K562 (cell line): ENCODE data around the gene MVK. TPM values are rescaled to one million over a fixed set of nuclear protein-coding genes. Genes with fewer than 3 reads are reported as not detected.

ENCODE experiments used
- ATAC-seq: fragments of 200-7000 bp; cut with Tn5 transposase; 3 replicates; pipeline ENCODE4 v1.9.1; 2020; ENCODE audit warnings: moderate library complexity
- BruUV-seq: library from RNA; stranded (reverse); fragments of 400-500 nt; replicated peaks from 2 replicates; lab custom pipeline; 2021; lab: Mats Ljungman, UMichigan
- CTCF ChIA-PET: fragments of 300-600 bp; formaldehyde crosslinking; extraction: SDS; loops from one replicate; lab custom pipeline; 2021; ENCODE audit warnings: low intra/inter-chr PET ratio; lab: Yijun Ruan, JAX
- POLR2A ChIA-PET: fragments of 300-600, 350-650 bp; sonication (Branson Sonifier 250); formaldehyde crosslinking; extraction: SDS; loops from one replicate; lab custom pipeline; 2021; ENCODE audit warnings: antibody characterized with exemption, inconsistent platforms; lab: Yijun Ruan, JAX
- DNase-seq, 4 experiments: peaks; one replicate each; pipeline versions ENCODE4 v3.0.0 to v3.0.0-alpha.2; 2011 to 2018; ENCODE audit warnings: low spot score in 3 of 4, mixed read lengths in 3 of 4; ENCODE audit errors: extremely low read depth in 1 of 4
- FAIRE-seq: peaks from 2 replicates; lab custom pipeline; 2011; peaks lifted over from hg19 to GRCh38; lab: Jason Lieb, UNC
- H2AFZ ChIP-seq: 2 replicates; pipeline ENCODE4 v1.6.0; 2011; ENCODE audit warnings: low read depth, low read length, control low read depth, inconsistent platforms
- H3K27ac ChIP-seq: fragments of 200-600 bp; 3 replicates; pipeline ENCODE4 v1.8.0; 2011; ENCODE audit warnings: low read depth, mild to moderate bottlenecking, control low read depth, inconsistent platforms, low read length, moderate library complexity, mixed read lengths; ENCODE audit errors: extremely low read depth
- H3K27me3 ChIP-seq, 2 experiments: fragments of 300-600 bp in 1 of 2; 2 replicates in 1 of 2; 3 replicates in 1 of 2; pipeline versions ENCODE4 v1.6.0 to v1.8.0; 2011; ENCODE audit warnings: inconsistent platforms in 2 of 2, low read length in 2 of 2, mild to moderate bottlenecking in 1 of 2, mixed read lengths in 1 of 2, moderate library complexity in 1 of 2; ENCODE audit not compliant: control insufficient read depth in 2 of 2, insufficient read depth in 2 of 2
- H3K36me3 ChIP-seq: fragments of 300-600 bp; 3 replicates; pipeline ENCODE4 v1.8.0; 2011; ENCODE audit warnings: mild to moderate bottlenecking, low read length, inconsistent platforms; ENCODE audit not compliant: control insufficient read depth, insufficient read depth
- H3K4me1 ChIP-seq, 2 experiments: fragments of 200-600 bp in 1 of 2; replicated peaks in 1 of 2; 2 replicates in 1 of 2; 3 replicates in 1 of 2; pipeline versions ENCODE4 v1.5.1 to v1.8.0; 2011; ENCODE audit warnings: inconsistent platforms in 2 of 2, low read length in 2 of 2, mild to moderate bottlenecking in 1 of 2, mixed read lengths in 1 of 2, moderate library complexity in 1 of 2; ENCODE audit not compliant: control insufficient read depth in 2 of 2, insufficient read depth in 2 of 2
- H3K4me2 ChIP-seq: 2 replicates; pipeline ENCODE4 v1.6.1; 2011; ENCODE audit warnings: low read length, control low read depth, inconsistent platforms, mixed read lengths; ENCODE audit not compliant: insufficient read depth
- H3K4me3 ChIP-seq: fragments of 200-600 bp; sonication (generic), shearing (Covaris generic); 2 replicates; pipeline ENCODE4 v1.5.1; 2016; ENCODE audit warnings: control low read depth, inconsistent platforms
- H3K79me2 ChIP-seq: fragments of 200-600 bp; 3 replicates; pipeline ENCODE4 v1.8.0; 2011; ENCODE audit warnings: low read length, inconsistent platforms; ENCODE audit not compliant: control insufficient read depth, insufficient read depth
- H3K9ac ChIP-seq, 2 experiments: 2 replicates each; pipeline versions ENCODE4 v1.6.0 to v1.6.1; 2011; ENCODE audit warnings: low read depth in 2 of 2, low read length in 2 of 2, control low read depth in 1 of 2, inconsistent platforms in 1 of 2, mild to moderate bottlenecking in 1 of 2, mixed read lengths in 1 of 2; ENCODE audit not compliant: insufficient read depth in 1 of 2
- H3K9me1 ChIP-seq: one replicate; pipeline ENCODE4 v1.6.0; 2011; ENCODE audit warnings: inconsistent platforms, mild to moderate bottlenecking, low read length, moderate library complexity; ENCODE audit not compliant: control insufficient read depth, insufficient read depth
- H3K9me3 ChIP-seq: replicated peaks from 2 replicates; pipeline ENCODE4 v1.5.1; 2011; ENCODE audit warnings: low read depth, low read length, inconsistent platforms; ENCODE audit not compliant: control insufficient read depth, insufficient read depth
- H4K20me1 ChIP-seq: replicated peaks from 2 replicates; pipeline ENCODE4 v1.6.1; 2011; ENCODE audit warnings: low read length, inconsistent platforms, mixed read lengths; ENCODE audit not compliant: control insufficient read depth, insufficient read depth
- CEBPG ChIP-seq, 3 experiments: fragments of 200-800 bp in 1 of 3; sonication (Bioruptor generic) in 1 of 3; sonication (generic) in 1 of 3; formaldehyde crosslinking in 1 of 3; IDR thresholded peaks in 2 of 3; conservative IDR thresholded peaks in 1 of 3; 2 replicates each; pipeline versions ENCODE4 v1.6.1 to v1.8.0; 2016 to 2022; ENCODE audit warnings: missing compliant biosample characterization in 2 of 3, missing genetic modification characterization in 2 of 3, mild to moderate bottlenecking in 1 of 3, missing genetic modification reagents in 1 of 3
- CHD1 ChIP-seq: fragments of 200-600 bp; sonication (generic); IDR thresholded peaks from one replicate; pipeline ENCODE4 v1.6.1; 2012; ENCODE audit warnings: mild to moderate bottlenecking, moderate library complexity, low read length, inconsistent platforms
- FOXA1 ChIP-seq: fragments of 450-650 bp; IDR thresholded peaks from 2 replicates; pipeline ENCODE4 v1.6.1; 2016; ENCODE audit warnings: mild to moderate bottlenecking, borderline replicate concordance
- HDAC1 ChIP-seq, 2 experiments: fragments of 450-650 bp; IDR thresholded peaks; 2 replicates each; pipeline ENCODE4 v1.6.1; 2016 to 2017; ENCODE audit warnings: inconsistent platforms in 1 of 2, mild to moderate bottlenecking in 1 of 2, moderate library complexity in 1 of 2
- KLF6 ChIP-seq: fragments of 250-450 bp; sonication (Bioruptor Pico); IDR thresholded peaks from 2 replicates; pipeline ENCODE4 v1.4.0; 2020; ENCODE audit warnings: mild to moderate bottlenecking, moderate library complexity, borderline replicate concordance
- MEF2D ChIP-seq: conservative IDR thresholded peaks from 2 replicates; pipeline ENCODE4 v1.6.1; 2016; ENCODE audit warnings: low read depth, missing genetic modification characterization, missing compliant biosample characterization
- PHF8 ChIP-seq: fragments of 200-600 bp; sonication (generic); IDR thresholded peaks from 2 replicates; pipeline ENCODE4 v1.6.1; 2012; ENCODE audit warnings: mixed run types, mild to moderate bottlenecking, inconsistent platforms, low read length, moderate library complexity, borderline replicate concordance
- PURB ChIP-seq: sonication (generic); formaldehyde crosslinking; IDR thresholded peaks from 2 replicates; pipeline ENCODE4 v1.9.0; 2021; ENCODE audit warnings: low read depth, mild to moderate bottlenecking, missing genetic modification reagents
- SRSF7 ChIP-seq: fragments of 200-400 bp; formaldehyde crosslinking; optimal IDR thresholded peaks from 2 replicates; pipeline ENCODE3; 2017; ENCODE audit warnings: mild to moderate bottlenecking, low read depth, low read length
- TGIF2 ChIP-seq: sonication (generic); formaldehyde crosslinking; IDR thresholded peaks from 2 replicates; pipeline ENCODE4 v1.8.1; 2022; ENCODE audit warnings: mild to moderate bottlenecking, missing genetic modification reagents, moderate library complexity
- ZBTB40 ChIP-seq, 2 experiments: fragments of 450-650 bp in 1 of 2; sonication (generic) in 1 of 2; formaldehyde crosslinking in 1 of 2; IDR thresholded peaks; 2 replicates each; pipeline versions ENCODE4 v1.7.1 to v1.9.0; 2016 to 2022; ENCODE audit warnings: inconsistent platforms in 1 of 2, mild to moderate bottlenecking in 1 of 2, missing genetic modification reagents in 1 of 2
- ZNF239 ChIP-seq: fragments of 250-450 bp; sonication (Bioruptor Pico); IDR thresholded peaks from 2 replicates; pipeline ENCODE4 v1.4.0; 2020; ENCODE audit warnings: mild to moderate bottlenecking
- ZNF507 ChIP-seq: conservative IDR thresholded peaks from 2 replicates; pipeline ENCODE4 v1.6.1; 2017; ENCODE audit warnings: missing genetic modification characterization, missing compliant biosample characterization
- WGBS: fragments of 100-300 bp; shearing (Covaris generic); methylation state at CpG from one replicate; pipeline ENCODE4 v1.1.6; 2016; ENCODE audit warnings: low coverage, mixed read lengths; ENCODE audit not compliant: insufficient coverage; ENCODE audit errors: missing lambda C conversion rate; 5-methylcytosine and 5-hydroxymethylcytosine counted together
- in situ Hi-C: fragments of 300-500 bp; cut with MboI; formaldehyde crosslinking; loops from 4 replicates; pipeline ENCODE4 v1.15.0; 2018; ENCODE audit warnings: inconsistent platforms, mixed read lengths
- intact Hi-C: fragments of 100-400 bp; cut with micrococcal nuclease; formaldehyde crosslinking; loops from 2 replicates; pipeline ENCODE4 v1.14.2; 2022
- polyA plus RNA-seq, 8 experiments: library from polyadenylated mRNA; depleted of rRNA in 4 of 8; stranded (reverse) in 5 of 8; unstranded in 3 of 8; fragments of >200 nt; fragmentation: Nextera tagmentation in 2 of 8; fragmentation: Illumina TruSeq in 1 of 8; extraction: Ambion mirVana in 2 of 8; extraction: Trizol in 1 of 8; gene quantifications; 2 replicates each; pipeline versions ENCODE4 v1.2.1 to v1.2.3, GENCODE V29; 2011 to 2014; ENCODE audit warnings: inconsistent platforms in 1 of 8, missing spikeins in 1 of 8
- total RNA-seq, 7 experiments: library from RNA; depleted of rRNA in 6 of 7; stranded (reverse); fragments of >200 nt in 6 of 7; fragmentation: Illumina TruSeq in 2 of 7; extraction: Trizol in 2 of 7; gene quantifications; 2 replicates each; pipeline versions ENCODE4 v1.2.1 to v1.2.3, GENCODE V29; 2011 to 2021; ENCODE audit warnings: low replicate concordance in 1 of 7

The MVK gene
- total and polyA plus RNA-seq, 9 of the 15 experiments (the other 6 are each of a cell fraction or from before 2014, with no cell fraction given): 0.41 to 33.6 (median 18.8) TPM

DNA sequence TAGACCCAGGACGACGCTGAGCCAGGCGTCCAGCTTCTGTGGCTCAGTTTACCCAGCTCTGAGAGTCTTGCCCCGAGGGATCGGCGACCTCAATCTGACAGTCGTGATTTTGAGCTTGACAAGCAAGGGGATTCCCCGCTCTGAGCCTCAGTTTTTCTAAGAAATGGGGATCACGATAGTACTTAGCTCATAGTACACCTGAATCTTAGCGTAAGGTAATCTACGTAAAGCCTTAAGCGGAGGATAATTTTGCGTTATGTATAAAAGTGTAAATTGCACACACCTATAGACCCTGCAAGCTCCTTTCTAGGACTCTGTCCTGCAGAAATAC, 285 bp downstream of the MVK start:
- 0% methylated on average over 13 of the region's 13 CpGs for WGBS
- Histone ChIP-seq H3K4me1 (peaks cover 13 to 14% of the 10 kb centered on the region in 2 experiments; a peak in 4 of 5 replicates), H3K36me3 (peaks cover 70% of the 10 kb centered on the region; the same call in 2 of the 3 replicates), H2AFZ (peak overlapping the region; percentile 65), H3K9me1 (peaks cover 4% of the 10 kb centered on the region), H4K20me1 (no peaks in the 10 kb centered on the region), H3K27ac (peak overlapping the region; percentile 51; the same call in 2 of the 3 replicates), H3K9ac (peak overlapping the region; percentile 79 to 92), H3K79me2 (peaks cover 24% of the 10 kb centered on the region), H3K4me3 (peak overlapping the region; percentile 70), H3K9me3 (no peaks in the 10 kb centered on the region), H3K4me2 (peak overlapping the region; percentile 97), H3K27me3 (no peaks in the 10 kb centered on the region)
- FAIRE-seq: no peak
- ChIA-PET POLR2A (interaction anchor here (0.6 to 2.5 kb wide), 8 partner anchors 11 to 385 kb away, joined by 3 to 11 read pairs (median 4); no protein-coding TSS in a partner anchor), CTCF (no interaction called here)
- no peak for ATAC-seq
- intact Hi-C loops (no loop called here), in situ Hi-C loops (no loop called here)
- DNase-seq: no peak
- BruUV-seq: no TSS peak
- TF ChIP-seq SRSF7 (no peak), ZNF507 (tag) (no peak), ZNF239 (CRISPR knock-in tag) (no peak), CHD1 (peak; percentile 42), MEF2D (tag) (no peak), PHF8 (peak; percentile 58; the same call in 1 of the 2 replicates), PURB (CRISPR knock-in tag) (no peak), TGIF2 (CRISPR knock-in tag) (no peak), CEBPG (CRISPR knock-in tag; IDR thresholded peaks at IDR 0.05) (no peak), CEBPG (tag; conservative IDR thresholded peaks at IDR 0.05 in 1 of 2, IDR thresholded peaks at IDR 0.05 in 1 of 2) (no peak), HDAC1 (IDR thresholded peaks at IDR 0.05) (peak in 1 of 2 experiments; percentile 14; a peak in 1 of 4 replicates), ZBTB40 (IDR thresholded peaks at IDR 0.05) (0 out of 2 replicates have a peak, but pooled peaks have one; percentile 24), ZBTB40 (CRISPR knock-in tag; IDR thresholded peaks at IDR 0.05) (no peak), KLF6 (CRISPR knock-in tag) (no peak), FOXA1 (no peak)
